Activated CD8-positive, alpha-beta memory T cell treated with anti-CD3 and anti-CD28 coated beads, Interleukin-2, amount 50 U/mL, for 1 hour (primary cell): ENCODE data around the gene TNFRSF12A.

ENCODE experiments used
- DNase-seq: peaks from one replicate; pipeline ENCODE4 v3.0.0-alpha.2; 2020; ENCODE audit errors: extremely low read depth

Gene TNFRSF12A

GRCh38 chr16:3026609-3027488, 6.7 kb downstream of the TNFRSF12A start:
- no peak for DNase-seq

GRCh38 chr16:3027489-3027795, 7.3 kb downstream of the TNFRSF12A start:
- DNase-seq = no peak

GRCh38 chr16:3027983-3028715, 8.0 kb downstream of the TNFRSF12A start:
- peak; percentile 51 for DNase-seq

GRCh38 chr16:3028716-3029319, 8.7 kb downstream of the TNFRSF12A start:
- DNase-seq = no peak

GRCh38 chr16:3029491-3030221, 9.5 kb downstream of the TNFRSF12A start:
- no peak for DNase-seq

- no peak for DNase-seq
These were observed 10.3 kb downstream of the TNFRSF12A start for GRCh38 chr16:3030222-3031212.

GRCh38 chr16:3032624-3033023, 12.5 kb downstream of the TNFRSF12A start:
- no peak for DNase-seq

GRCh38 chr16:3035289-3035971, 15.3 kb downstream of the TNFRSF12A start:
- DNase-seq = no peak

- no peak for DNase-seq
These were observed 16.0 kb downstream of the TNFRSF12A start for GRCh38 chr16:3035972-3036725.

- no peak for DNase-seq
These were observed 16.7 kb downstream of the TNFRSF12A start, which contains the start of gene BICDL2 for GRCh38 chr16:3036726-3037315. Gene BICDL2 (minus strand): TSS chr16:3036944. CDS start chr16:3035496, 1,448 bp downstream.

GRCh38 chr16:3038256-3038655, 18.1 kb downstream of the TNFRSF12A start:
- DNase-seq = no peak

GRCh38 chr16:3038896-3039295, 18.7 kb downstream of the TNFRSF12A start:
- DNase-seq = no peak

- DNase-seq = no peak
These were observed 22.2 kb downstream of the TNFRSF12A start for GRCh38 chr16:3042376-3042775.

GRCh38 chr16:3044708-3045107, 24.5 kb downstream of the TNFRSF12A start:
- no peak for DNase-seq

- DNase-seq = no peak
These were observed 25.8 kb downstream of the TNFRSF12A start, which contains the start of gene MMP25 for GRCh38 chr16:3045758-3046640. Gene MMP25 (plus strand): TSS chr16:3046561. CDS start chr16:3046918, 357 bp downstream.

GRCh38 chr16:3046641-3047386, 26.6 kb downstream of the TNFRSF12A start:
- DNase-seq = no peak

- no peak for DNase-seq
These were observed 27.2 kb downstream of the TNFRSF12A start for GRCh38 chr16:3047387-3047720.
